Parathyroid adenoma (tissue), 2 donors: ENCODE measurements around the gene GTPBP6.
"Not testable (repeated sequence)": the region's sequence is repeated elsewhere in the genome, so short reads cannot be mapped to it uniquely, and the experiment has no call there.

Source experiments
- H2AFZ ChIP-seq: fragments of 300-600 bp; sonication (generic); one replicate; pipeline ENCODE4 v1.7.0; 2017; ENCODE audit warnings: antibody characterized with exemption, mild to moderate bottlenecking
- H3K27ac ChIP-seq: fragments of 300-600 bp; sonication (generic); one replicate; pipeline ENCODE4 v1.7.0; 2017
- H3K27me3 ChIP-seq: fragments of 300-600 bp; sonication (generic); one replicate; pipeline ENCODE4 v1.7.0; 2017; ENCODE audit warnings: low read length; ENCODE audit not compliant: control insufficient read depth, insufficient read depth
- H3K36me3 ChIP-seq: fragments of 300-600 bp; sonication (generic); one replicate; pipeline ENCODE4 v1.7.0; 2017; ENCODE audit warnings: low read length; ENCODE audit not compliant: control insufficient read depth, insufficient read depth
- H3K4me1 ChIP-seq: fragments of 300-600 bp; sonication (generic); one replicate; pipeline ENCODE4 v1.7.0; 2017; ENCODE audit warnings: control low read depth
- H3K4me2 ChIP-seq: fragments of 300-600 bp; sonication (generic); one replicate; pipeline ENCODE4 v1.7.0; 2017; ENCODE audit warnings: low read length
- H3K4me3 ChIP-seq: fragments of 300-600 bp; sonication (generic); one replicate; pipeline ENCODE4 v1.7.0; 2017; ENCODE audit warnings: low read depth, low read length
- H3K79me2 ChIP-seq: fragments of 300-600 bp; sonication (generic); one replicate; pipeline ENCODE4 v1.7.0; 2017; ENCODE audit warnings: control low read depth
- H3K9ac ChIP-seq: fragments of 300-600 bp; sonication (generic); one replicate; pipeline ENCODE4 v1.7.0; 2017; ENCODE audit warnings: mild to moderate bottlenecking
- H3K9me3 ChIP-seq: fragments of 300-600 bp; sonication (generic); one replicate; pipeline ENCODE4 v1.7.0; 2017; ENCODE audit warnings: low read length; ENCODE audit not compliant: control insufficient read depth
- TF ChIP-seq, protein P1 (sequence below): fragments of 300-600 bp; sonication (generic); IDR thresholded peaks from one replicate; pipeline ENCODE4 v1.7.0; 2017; ENCODE audit warnings: antibody characterized with exemption, mild to moderate bottlenecking
- donor health status: primary hyperparathyroidism.

Gene GTPBP6

DNA sequence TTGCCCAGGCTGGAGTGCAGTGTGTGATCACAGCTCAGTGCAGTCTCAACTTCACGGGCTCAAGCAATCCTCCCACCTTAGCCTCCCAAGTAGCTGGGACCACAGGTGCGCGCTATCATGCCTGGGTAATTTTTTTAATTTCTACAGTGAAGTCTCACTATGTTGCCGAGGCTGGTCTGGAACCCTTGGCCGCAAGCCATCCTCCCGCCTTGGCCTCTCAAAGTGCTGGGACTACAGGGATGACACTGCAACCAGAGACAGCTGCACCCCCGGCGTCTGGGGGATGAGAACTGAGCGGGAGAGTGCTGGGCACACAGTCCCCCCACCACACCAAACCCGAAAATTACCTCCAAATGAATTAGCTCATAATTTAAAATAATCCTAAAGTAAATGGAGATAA lies 33.1 kb upstream of the GTPBP6 start:
- no peaks in the 10 kb centered on the region for H3K36me3 ChIP-seq
- TF ChIP-seq, protein P1, sequence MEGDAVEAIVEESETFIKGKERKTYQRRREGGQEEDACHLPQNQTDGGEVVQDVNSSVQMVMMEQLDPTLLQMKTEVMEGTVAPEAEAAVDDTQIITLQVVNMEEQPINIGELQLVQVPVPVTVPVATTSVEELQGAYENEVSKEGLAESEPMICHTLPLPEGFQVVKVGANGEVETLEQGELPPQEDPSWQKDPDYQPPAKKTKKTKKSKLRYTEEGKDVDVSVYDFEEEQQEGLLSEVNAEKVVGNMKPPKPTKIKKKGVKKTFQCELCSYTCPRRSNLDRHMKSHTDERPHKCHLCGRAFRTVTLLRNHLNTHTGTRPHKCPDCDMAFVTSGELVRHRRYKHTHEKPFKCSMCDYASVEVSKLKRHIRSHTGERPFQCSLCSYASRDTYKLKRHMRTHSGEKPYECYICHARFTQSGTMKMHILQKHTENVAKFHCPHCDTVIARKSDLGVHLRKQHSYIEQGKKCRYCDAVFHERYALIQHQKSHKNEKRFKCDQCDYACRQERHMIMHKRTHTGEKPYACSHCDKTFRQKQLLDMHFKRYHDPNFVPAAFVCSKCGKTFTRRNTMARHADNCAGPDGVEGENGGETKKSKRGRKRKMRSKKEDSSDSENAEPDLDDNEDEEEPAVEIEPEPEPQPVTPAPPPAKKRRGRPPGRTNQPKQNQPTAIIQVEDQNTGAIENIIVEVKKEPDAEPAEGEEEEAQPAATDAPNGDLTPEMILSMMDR, result no peak
- H3K4me3 ChIP-seq, result no peak overlapping the region
- H3K27me3 ChIP-seq, result no peaks in the 10 kb centered on the region
- H3K9ac ChIP-seq, result no peak overlapping the region
- no peaks in the 10 kb centered on the region for H3K4me1 ChIP-seq
- H3K4me2 ChIP-seq, result no peak overlapping the region
- H3K27ac ChIP-seq, result no peak overlapping the region
- H3K79me2 ChIP-seq, result peaks cover 2% of the 10 kb centered on the region
- no peaks in the 10 kb centered on the region for H3K9me3 ChIP-seq
- no peak overlapping the region for H2AFZ ChIP-seq

DNA sequence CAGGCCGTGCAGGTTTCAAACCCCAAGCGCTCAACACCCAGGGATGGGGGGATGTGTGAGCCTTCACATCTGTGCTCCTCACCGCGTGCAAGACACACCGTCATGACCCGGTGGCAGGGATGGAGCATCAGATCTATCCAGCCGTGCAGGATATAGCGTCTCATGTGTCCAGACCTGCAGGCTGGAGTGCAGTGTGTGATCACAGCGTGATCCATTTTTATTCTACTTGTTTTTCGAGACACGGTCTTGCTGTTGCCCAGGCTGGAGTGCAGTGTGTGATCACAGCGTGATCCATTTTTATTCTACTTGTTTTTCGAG lies 32.7 kb upstream of the GTPBP6 start:
- not testable (repeated sequence) for H3K4me3 ChIP-seq, H3K79me2 ChIP-seq, H3K4me2 ChIP-seq, H3K27me3 ChIP-seq, H3K9ac ChIP-seq, H3K27ac ChIP-seq, H3K9me3 ChIP-seq, H3K4me1 ChIP-seq, H2AFZ ChIP-seq, H3K36me3 ChIP-seq

DNA sequence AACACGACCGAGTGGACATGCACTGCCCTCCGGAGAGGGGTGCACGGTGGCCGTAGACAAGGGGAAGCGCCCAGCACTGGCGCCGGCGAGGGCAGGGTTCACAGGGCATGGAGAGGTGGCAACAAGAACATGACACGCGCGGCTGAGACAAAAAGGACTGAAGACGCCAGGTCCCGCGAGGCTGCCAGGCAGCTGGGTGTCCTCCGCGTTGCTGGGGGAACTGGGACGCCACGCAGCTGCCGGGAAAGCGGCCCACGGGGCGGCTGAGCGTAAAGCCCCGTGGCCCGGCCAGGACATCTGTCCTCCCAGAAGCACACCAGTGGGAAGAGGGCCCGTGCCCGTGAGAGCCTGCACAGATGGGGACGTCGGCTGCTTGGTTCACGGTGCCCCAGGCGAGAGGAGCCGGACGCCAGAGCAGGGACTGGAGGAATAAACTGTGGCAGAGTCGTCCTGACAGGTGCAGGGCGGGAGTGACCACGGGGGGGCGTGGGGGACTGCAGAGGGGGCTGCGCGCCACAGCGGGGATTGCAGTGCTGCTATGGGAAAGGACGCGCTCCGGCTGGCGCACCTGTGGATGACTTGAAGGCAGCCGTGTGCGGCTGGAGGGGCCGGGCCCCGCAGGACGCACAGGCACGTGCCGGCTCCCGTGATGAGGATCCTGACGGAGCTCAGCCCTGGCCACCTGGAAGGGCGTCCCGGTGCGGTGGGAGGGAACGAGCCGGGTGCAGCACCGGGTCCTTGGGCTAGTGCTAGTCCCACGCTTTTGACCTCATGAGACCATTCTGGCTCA lies 32.1 kb upstream of the GTPBP6 start:
- H3K4me3 ChIP-seq, result no peak overlapping the region
- no peak overlapping the region for H2AFZ ChIP-seq
- H3K27ac ChIP-seq, result no peak overlapping the region
- no peaks in the 10 kb centered on the region for H3K9me3 ChIP-seq
- no peaks in the 10 kb centered on the region for H3K4me1 ChIP-seq
- no peaks in the 10 kb centered on the region for H3K27me3 ChIP-seq
- TF ChIP-seq, protein P1, result no peak
- H3K4me2 ChIP-seq, result no peak overlapping the region
- H3K79me2 ChIP-seq, result peaks cover 2% of the 10 kb centered on the region
- H3K36me3 ChIP-seq, result no peaks in the 10 kb centered on the region
- no peak overlapping the region for H3K9ac ChIP-seq

DNA sequence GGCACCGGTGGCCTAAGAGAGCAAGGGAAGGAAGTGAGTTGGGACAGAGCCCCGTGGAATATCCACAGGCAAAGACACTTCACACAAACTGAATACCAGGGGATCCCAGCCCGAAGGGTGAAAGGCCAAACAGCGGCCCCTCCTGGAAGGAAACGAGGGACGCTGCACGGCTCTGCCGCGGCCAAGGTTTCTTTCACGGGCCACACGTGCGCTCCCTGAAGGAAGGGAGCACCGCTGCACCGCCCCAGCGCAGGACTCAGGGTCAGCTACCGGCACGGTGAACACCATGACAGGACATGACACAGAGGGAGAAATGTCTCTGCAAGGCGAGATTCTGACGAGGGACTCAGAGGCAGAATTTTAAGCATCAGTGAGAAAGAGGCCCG lies 31.5 kb upstream of the GTPBP6 start:
- H2AFZ ChIP-seq, result no peak overlapping the region
- no peak overlapping the region for H3K9ac ChIP-seq
- H3K36me3 ChIP-seq, result no peaks in the 10 kb centered on the region
- H3K4me3 ChIP-seq, result no peak overlapping the region
- TF ChIP-seq, protein P1, result no peak
- H3K4me2 ChIP-seq, result no peak overlapping the region
- H3K9me3 ChIP-seq, result no peaks in the 10 kb centered on the region
- no peaks in the 10 kb centered on the region for H3K27me3 ChIP-seq
- H3K4me1 ChIP-seq, result no peaks in the 10 kb centered on the region
- H3K27ac ChIP-seq, result no peak overlapping the region
- peaks cover 2% of the 10 kb centered on the region for H3K79me2 ChIP-seq

DNA sequence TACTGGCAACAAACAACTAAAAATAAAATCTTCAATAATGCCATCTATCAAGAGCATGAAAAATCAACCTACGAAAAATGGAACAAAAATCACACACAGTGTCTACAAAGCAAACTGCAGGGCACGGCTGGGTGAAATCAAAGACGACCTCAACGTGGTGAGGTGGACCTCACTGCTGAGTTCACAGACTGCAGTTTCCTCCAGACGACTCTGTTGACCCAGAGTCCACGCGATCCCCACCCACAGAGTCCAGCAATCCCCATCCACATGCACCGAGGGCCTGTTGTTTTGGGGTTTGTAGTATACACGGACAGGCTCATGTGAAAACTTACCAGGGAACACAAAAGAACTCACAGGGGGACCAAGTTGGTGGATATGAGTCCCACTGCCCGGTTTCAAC lies 31.1 kb upstream of the GTPBP6 start:
- Histone ChIP-seq H3K9ac (no peak overlapping the region), H3K4me3 (no peak overlapping the region), H3K79me2 (peaks cover 2% of the 10 kb centered on the region), H3K36me3 (no peaks in the 10 kb centered on the region), H3K27ac (no peak overlapping the region), H3K27me3 (no peaks in the 10 kb centered on the region), H3K4me1 (no peaks in the 10 kb centered on the region), H3K9me3 (no peaks in the 10 kb centered on the region), H2AFZ (no peak overlapping the region), H3K4me2 (no peak overlapping the region)
- TF ChIP-seq, protein P1, result no peak
